T follicular helper cell (primary cell): ENCODE measurements around the gene BEND3.

Experiments used
- DNase-seq: peaks from one replicate; pipeline ENCODE4 v3.0.0-alpha.2; 2020; ENCODE audit warnings: low read depth

Gene BEND3

GRCh38 chr6:107083047-107083768 is 32.1 kb downstream of the BEND3 start:
- no peak for DNase-seq

DNA sequence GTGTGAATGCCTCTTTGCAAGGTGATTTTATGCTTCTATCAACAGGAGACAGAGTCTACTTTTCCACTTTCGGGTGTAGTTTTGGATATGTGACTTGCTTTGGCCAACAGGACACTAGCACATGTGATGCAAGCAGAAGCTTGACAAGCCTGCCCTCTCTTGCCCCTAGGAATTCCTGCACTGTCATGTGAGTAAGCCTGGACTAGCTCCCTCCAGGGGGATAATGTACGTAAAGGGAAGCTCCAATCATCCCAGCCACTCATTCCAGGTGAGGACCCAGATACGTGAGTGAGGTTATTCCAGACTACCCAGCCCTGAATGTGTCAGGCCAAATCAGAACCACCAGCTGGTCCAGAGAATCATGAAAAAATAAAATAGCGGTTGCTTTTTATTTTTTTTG is 33.3 kb downstream of the BEND3 start:
- DNase-seq, result no peak

- no peak for DNase-seq
These were observed 35.3 kb downstream of the BEND3 start for GRCh38 chr6:107080036-107080435.

DNA sequence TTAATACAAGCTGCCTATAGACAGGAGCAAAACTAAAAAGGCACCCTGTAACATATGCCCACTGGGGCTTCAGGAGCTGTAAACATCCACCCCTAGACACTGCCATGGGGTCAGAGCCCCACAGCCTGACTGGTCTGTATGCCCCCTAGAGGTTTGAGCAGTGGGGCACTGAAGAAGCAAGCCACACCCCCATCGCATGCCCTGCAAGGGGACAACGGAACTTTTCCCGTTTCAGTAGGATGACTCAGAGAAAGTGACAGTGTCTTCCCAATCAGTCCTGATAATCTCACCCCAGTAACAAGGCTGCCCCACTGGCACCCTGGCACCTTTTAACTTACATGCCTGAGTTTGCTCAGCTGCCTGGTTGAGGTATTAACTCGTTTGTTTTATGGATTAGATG is 35.9 kb downstream of the BEND3 start:
- no peak for DNase-seq

GRCh38 chr6:107077710-107078109 is 37.6 kb downstream of the BEND3 start:
- no peak for DNase-seq

GRCh38 chr6:107075951-107076381 is 39.3 kb downstream of the BEND3 start:
- no peak for DNase-seq

GRCh38 chr6:107070686-107071085 is 44.6 kb downstream of the BEND3 start:
- DNase-seq, result no peak

- DNase-seq, result no peak
These were observed 45.4 kb downstream of the BEND3 start for GRCh38 chr6:107069631-107070548.

GRCh38 chr6:107068691-107069630 is 46.4 kb downstream of the BEND3 start:
- no peak for DNase-seq

GRCh38 chr6:107066697-107067659 is 48.3 kb downstream of the BEND3 start:
- DNase-seq, result no peak

- no peak for DNase-seq
These were observed 50.7 kb downstream of the BEND3 start for GRCh38 chr6:107064579-107065065.

DNA sequence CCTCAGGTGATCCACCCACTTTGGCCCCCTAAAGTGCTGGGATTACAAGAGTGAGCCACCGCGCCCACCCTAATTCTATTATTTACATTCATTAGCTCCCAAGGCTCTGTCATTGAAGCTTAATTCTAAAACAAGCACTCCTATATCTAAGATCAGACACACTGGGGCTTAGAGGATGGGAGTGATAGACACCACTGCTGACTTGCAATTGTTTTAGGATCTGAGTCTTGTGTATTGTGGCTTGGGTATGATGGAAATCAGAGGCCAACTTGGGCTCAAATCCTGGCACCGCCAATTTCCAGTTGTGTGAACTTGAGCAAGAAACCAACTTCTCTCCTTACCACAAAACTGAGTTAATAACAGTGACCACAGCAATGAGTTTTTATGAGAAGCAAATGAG is 52.6 kb downstream of the BEND3 start:
- DNase-seq, result no peak

GRCh38 chr6:107061125-107062020 is 53.9 kb downstream of the BEND3 start:
- no peak for DNase-seq

GRCh38 chr6:107060704-107061103 is 54.6 kb downstream of the BEND3 start:
- no peak for DNase-seq

- no peak for DNase-seq
These were observed 55.7 kb downstream of the BEND3 start for GRCh38 chr6:107059606-107060005.

- no peak for DNase-seq
These were observed 57.6 kb downstream of the BEND3 start for GRCh38 chr6:107057679-107058078.

DNA sequence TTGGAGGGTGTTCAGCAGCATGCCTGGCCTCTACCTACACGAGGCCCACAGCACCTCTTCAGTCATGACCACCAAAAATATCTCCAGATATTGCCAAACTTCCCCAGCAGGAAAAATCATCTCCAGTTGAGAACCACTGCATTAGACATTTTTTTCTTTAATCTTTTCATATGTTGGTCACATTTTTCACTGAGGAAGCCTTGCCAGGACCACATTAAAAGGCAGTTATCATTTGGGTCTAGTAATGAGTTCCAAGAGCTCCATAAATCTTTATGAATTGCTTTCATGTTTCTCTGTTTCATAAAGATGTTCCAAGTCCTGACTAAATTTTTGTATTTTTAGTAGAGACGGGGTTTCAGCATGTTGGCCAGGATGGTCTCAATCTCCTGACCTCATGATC is 58.5 kb downstream of the BEND3 start:
- no peak for DNase-seq

DNA sequence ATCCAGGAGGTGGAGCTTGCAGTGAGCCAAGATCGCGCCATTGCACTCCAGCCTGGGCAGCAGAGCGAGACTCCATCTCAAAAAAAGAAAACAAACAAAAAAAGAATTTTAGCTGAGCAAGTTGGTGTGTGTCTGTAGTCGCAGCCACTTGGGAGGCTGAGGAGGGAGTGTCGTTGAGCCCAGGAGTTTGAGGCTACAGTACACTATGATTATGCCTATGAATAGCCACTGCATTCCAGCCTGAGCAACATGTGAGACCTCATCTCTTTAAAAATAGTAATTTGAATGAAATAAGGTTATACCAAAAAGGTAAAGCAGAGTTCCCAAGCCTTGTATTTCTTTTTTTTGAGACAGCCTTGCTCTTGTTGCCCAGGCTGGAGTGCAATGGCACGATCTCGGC is 67.5 kb downstream of the BEND3 start:
- DNase-seq, result no peak

DNA sequence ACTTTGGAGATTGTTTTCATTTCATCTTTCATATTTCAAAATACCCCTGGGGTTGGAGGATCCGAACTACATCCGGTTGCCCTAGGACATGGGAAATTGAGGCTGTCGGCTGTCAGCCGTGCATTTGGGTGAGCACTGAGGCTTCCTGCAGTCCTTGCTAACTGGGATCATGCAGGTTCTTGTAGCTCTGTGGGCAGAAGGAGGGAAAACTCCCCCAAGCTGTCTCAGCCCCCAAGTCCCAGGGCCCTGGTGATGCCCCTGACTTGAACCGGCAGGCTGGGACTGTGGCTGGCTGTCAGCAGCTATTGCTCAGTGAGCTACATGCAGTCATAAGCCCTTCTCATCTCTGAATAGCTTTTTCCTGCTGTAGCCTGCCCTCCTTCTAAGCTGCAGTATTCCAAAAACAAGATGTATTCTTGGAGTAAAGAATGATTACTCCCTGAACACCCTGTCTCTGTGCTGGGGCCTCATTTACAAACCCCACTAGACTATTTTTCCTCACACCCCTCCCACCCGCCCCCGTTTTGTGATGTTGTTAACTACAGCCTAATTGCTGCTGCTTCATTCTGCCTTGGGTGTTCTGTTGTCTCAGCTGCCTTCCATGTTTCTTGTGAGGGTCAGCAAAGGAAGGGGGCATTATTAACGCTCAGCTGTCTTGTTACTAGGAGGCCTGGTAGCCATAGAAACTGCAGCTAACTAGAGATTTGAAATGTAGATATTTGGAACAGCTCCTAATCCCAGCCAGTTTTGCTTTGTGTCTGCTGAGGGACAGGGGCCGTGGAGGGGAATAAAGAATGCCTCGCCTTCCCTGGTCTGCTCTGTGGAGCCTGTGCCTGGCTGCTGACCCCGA is 69.3 kb downstream of the BEND3 start:
- DNase-seq, result no peak
